ENCODE results near the gene FABP3. TPM values are rescaled to one million over a fixed set of nuclear protein-coding genes. Genes with fewer than 3 reads are reported as not detected.

FABP3 gene
- total and polyA plus RNA-seq, 2 donors (not counting 3 experiments of a cell fraction or from before 2014, with no cell fraction given), result 0.84 to 2.6 TPM

DNA sequence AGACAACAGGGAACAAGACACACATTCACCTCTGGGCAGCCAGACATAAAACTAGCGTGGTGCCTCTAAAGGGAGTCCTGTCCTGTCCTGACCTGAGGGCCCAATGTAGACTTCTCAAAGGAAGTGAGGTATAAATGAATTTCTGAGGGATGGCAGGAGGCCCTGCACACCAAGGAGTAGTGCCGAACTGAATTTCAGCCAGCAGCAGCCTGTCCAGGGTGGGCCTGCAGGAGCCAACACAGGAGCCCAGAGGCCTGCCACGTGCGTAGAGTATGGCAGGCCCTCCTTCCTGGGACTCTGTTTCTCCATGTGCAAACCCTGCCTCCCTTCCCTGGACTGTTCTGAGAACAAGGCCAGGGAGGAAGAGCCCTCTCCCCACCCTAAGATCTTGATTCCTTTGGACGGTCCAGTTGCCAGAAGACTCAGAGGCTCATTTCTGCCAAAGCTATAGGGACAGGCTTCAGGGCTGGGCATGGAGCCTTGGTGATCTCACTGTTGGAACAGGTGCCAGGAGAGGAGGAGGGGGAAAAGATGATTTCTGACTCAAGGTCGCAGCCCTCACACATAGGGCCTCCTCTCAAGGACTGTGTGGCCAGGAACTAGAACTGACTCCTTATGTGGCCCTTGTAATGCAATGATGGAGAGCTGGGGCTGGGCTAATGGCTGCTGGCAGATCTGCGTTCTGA, 1.8 kb upstream of the FABP3 start:
- Histone ChIP-seq H3K27me3 (ENCODE audit: control insufficient read depth in 2 of 2, insufficient read depth in 2 of 2, low read length in 2 of 2) (no peaks in the 10 kb centered on the region), H4K20me1 (replicated peaks; ENCODE audit: control insufficient read depth, extremely low read depth, insufficient read depth, low read length) (no peaks in the 10 kb centered on the region), H3K9me3 (replicated peaks; ENCODE audit: control insufficient read depth, insufficient read depth, low read length) (no peaks in the 10 kb centered on the region), H3K36me3 (ENCODE audit: control insufficient read depth in 2 of 2, extremely low read depth in 1 of 2, insufficient read depth in 2 of 2, low read length in 2 of 2) (no peaks in the 10 kb centered on the region), H3K27ac (ENCODE audit: insufficient read depth, low read depth, low read length) (no peak overlapping the region), H3K79me2 (ENCODE audit: control insufficient read depth, insufficient read depth, low read length) (no peaks in the 10 kb centered on the region), H3K9ac (replicated peaks; ENCODE audit: extremely low read depth, insufficient read depth, low read length) (no peak overlapping the region), H3K4me3 (replicated peaks in 1 of 3; ENCODE audit: insufficient read depth in 1 of 3, low read depth in 1 of 3, low read length in 3 of 3) (no peak overlapping the region), H3K4me1 (ENCODE audit: control insufficient read depth, extremely low read depth, insufficient read depth, low read length) (peaks cover 6% of the 10 kb centered on the region), H3K4me2 (ENCODE audit: insufficient read depth, low read length) (no peak overlapping the region), H3K9me1 (replicated peaks; ENCODE audit: control insufficient read depth, extremely low read depth, insufficient read depth, low read length) (no peaks in the 10 kb centered on the region), H2AFZ (ENCODE audit: low read depth, low read length) (no peak overlapping the region)
- FAIRE-seq (no peak), DNase-seq (ENCODE audit: low read depth, low spot score) (no peak)
- CTCF ChIA-PET, result interaction anchor here (1.0 to 2.9 kb wide), 4 partner anchors 20 to 159 kb away, joined by 3 to 26 read pairs (median 9); no protein-coding TSS in a partner anchor
- no TSS peak for BruUV-seq (replicated peaks)
- no peak for TF ChIP-seq EZH2 (IDR thresholded peaks at IDR 0.05; ENCODE audit: borderline replicate concordance, low read depth, low read length, severe bottlenecking)
- TF ChIP-seq, protein P1, sequence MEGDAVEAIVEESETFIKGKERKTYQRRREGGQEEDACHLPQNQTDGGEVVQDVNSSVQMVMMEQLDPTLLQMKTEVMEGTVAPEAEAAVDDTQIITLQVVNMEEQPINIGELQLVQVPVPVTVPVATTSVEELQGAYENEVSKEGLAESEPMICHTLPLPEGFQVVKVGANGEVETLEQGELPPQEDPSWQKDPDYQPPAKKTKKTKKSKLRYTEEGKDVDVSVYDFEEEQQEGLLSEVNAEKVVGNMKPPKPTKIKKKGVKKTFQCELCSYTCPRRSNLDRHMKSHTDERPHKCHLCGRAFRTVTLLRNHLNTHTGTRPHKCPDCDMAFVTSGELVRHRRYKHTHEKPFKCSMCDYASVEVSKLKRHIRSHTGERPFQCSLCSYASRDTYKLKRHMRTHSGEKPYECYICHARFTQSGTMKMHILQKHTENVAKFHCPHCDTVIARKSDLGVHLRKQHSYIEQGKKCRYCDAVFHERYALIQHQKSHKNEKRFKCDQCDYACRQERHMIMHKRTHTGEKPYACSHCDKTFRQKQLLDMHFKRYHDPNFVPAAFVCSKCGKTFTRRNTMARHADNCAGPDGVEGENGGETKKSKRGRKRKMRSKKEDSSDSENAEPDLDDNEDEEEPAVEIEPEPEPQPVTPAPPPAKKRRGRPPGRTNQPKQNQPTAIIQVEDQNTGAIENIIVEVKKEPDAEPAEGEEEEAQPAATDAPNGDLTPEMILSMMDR (IDR thresholded peaks at IDR 0.05; ENCODE audit: extremely low read depth in 1 of 2, insufficient read depth in 1 of 2, low read depth in 1 of 2, low read length in 2 of 2), result no peak
- no peak for TF ChIP-seq POLR2A (IDR thresholded peaks at IDR 0.05; ENCODE audit: low read depth, low read length)
- TF ChIP-seq FOS (IDR thresholded peaks at IDR 0.05; ENCODE audit: borderline replicate concordance, insufficient read depth, low read length), result no peak
- no peak for TF ChIP-seq GATA2 (IDR thresholded peaks at IDR 0.05; ENCODE audit: insufficient read depth, insufficient read length, low read depth, low read length)
- TF ChIP-seq, protein P2, sequence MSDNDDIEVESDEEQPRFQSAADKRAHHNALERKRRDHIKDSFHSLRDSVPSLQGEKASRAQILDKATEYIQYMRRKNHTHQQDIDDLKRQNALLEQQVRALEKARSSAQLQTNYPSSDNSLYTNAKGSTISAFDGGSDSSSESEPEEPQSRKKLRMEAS (IDR thresholded peaks at IDR 0.05; ENCODE audit: insufficient read depth, insufficient read length), result no peak
- no peak for TF ChIP-seq JUN (IDR thresholded peaks at IDR 0.05; ENCODE audit: borderline replicate concordance, insufficient read depth, insufficient read length, low read depth)
- TF ChIP-seq POLR2AphosphoS5 (IDR thresholded peaks at IDR 0.05; ENCODE audit: insufficient read depth, low read depth, low read length), result no peak
- TF ChIP-seq MYC (IDR thresholded peaks at IDR 0.05; ENCODE audit: low read depth, low read length), result no peak
- dilution Hi-C loops (cut with MboI; ENCODE audit: extremely low pct_ligation_motif_present, low sequenced_read_pairs) (no loop called here), intact Hi-C loops (cut with micrococcal nuclease) (no loop called here)
- POLR2A ChIA-PET, result interaction anchor here (0.7 kb wide), 1 partner anchor 50 kb away, joined by 3 read pairs; no protein-coding TSS in a partner anchor
